K562 (cell line): ENCODE measurements around the gene GBF1. TPM values are rescaled to one million over a fixed set of nuclear protein-coding genes. Genes with fewer than 3 reads are reported as not detected.

ENCODE experiments used
- KDM2B ChIP-seq: fragments of 250-450 bp; sonication (Bioruptor Pico); IDR thresholded peaks from 2 replicates; pipeline ENCODE4 v1.8.0; 2021; ENCODE audit warnings: mild to moderate bottlenecking, moderate library complexity
- SMAD4 ChIP-seq: fragments of 250-450 bp; sonication (Bioruptor Pico); conservative IDR thresholded peaks from 2 replicates; pipeline ENCODE4 v1.8.0; 2021; ENCODE audit warnings: inconsistent platforms, mild to moderate bottlenecking, moderate library complexity
- SREBF2 ChIP-seq: sonication (generic); formaldehyde crosslinking; IDR thresholded peaks from 2 replicates; pipeline ENCODE4 v1.4.0; 2020; ENCODE audit warnings: mild to moderate bottlenecking, missing genetic modification reagents
- ZBED1 ChIP-seq: IDR thresholded peaks from 2 replicates; pipeline ENCODE4 v1.6.1; 2014
- polyA plus RNA-seq, 8 experiments: library from polyadenylated mRNA; depleted of rRNA in 4 of 8; stranded (reverse) in 5 of 8; unstranded in 3 of 8; fragments of >200 nt; fragmentation: Nextera tagmentation in 2 of 8; fragmentation: Illumina TruSeq in 1 of 8; extraction: Ambion mirVana in 2 of 8; extraction: Trizol in 1 of 8; gene quantifications; 2 replicates each; pipeline versions ENCODE4 v1.2.1 to v1.2.3, GENCODE V29; 2011 to 2014; ENCODE audit warnings: inconsistent platforms in 1 of 8, missing spikeins in 1 of 8
- total RNA-seq, 7 experiments: library from RNA; depleted of rRNA in 6 of 7; stranded (reverse); fragments of >200 nt in 6 of 7; fragmentation: Illumina TruSeq in 2 of 7; extraction: Trizol in 2 of 7; gene quantifications; 2 replicates each; pipeline versions ENCODE4 v1.2.1 to v1.2.3, GENCODE V29; 2011 to 2021; ENCODE audit warnings: low replicate concordance in 1 of 7
- TF ChIP-seq, protein P1 (sequence below), 2 experiments: fragments of 450-650 bp; IDR thresholded peaks; 2 replicates each; pipeline ENCODE4 v1.6.1; 2018; ENCODE audit warnings: mild to moderate bottlenecking in 2 of 2, low read depth in 1 of 2; ENCODE audit not compliant: partially characterized antibody in 2 of 2
- TF ChIP-seq, protein P2 (sequence below): fragments of 450-650 bp; IDR thresholded peaks from 2 replicates; pipeline ENCODE4 v1.6.1; 2016; ENCODE audit warnings: mild to moderate bottlenecking, moderate library complexity
- TF ChIP-seq, protein P3 (sequence below), 3 experiments: fragments of 200-800 bp in 1 of 3; sonication (Bioruptor generic) in 1 of 3; sonication (generic) in 1 of 3; formaldehyde crosslinking in 1 of 3; IDR thresholded peaks; 2 replicates each; pipeline versions ENCODE4 v1.6.1 to v1.8.0; 2016 to 2022; ENCODE audit warnings: mild to moderate bottlenecking in 2 of 3, missing compliant biosample characterization in 2 of 3, missing genetic modification characterization in 2 of 3, missing genetic modification reagents in 1 of 3

The GBF1 gene
- total and polyA plus RNA-seq, 9 of the 15 experiments (the other 6 are each of a cell fraction or from before 2014, with no cell fraction given) = 0.69 to 28.0 (median 10.3) TPM

DNA sequence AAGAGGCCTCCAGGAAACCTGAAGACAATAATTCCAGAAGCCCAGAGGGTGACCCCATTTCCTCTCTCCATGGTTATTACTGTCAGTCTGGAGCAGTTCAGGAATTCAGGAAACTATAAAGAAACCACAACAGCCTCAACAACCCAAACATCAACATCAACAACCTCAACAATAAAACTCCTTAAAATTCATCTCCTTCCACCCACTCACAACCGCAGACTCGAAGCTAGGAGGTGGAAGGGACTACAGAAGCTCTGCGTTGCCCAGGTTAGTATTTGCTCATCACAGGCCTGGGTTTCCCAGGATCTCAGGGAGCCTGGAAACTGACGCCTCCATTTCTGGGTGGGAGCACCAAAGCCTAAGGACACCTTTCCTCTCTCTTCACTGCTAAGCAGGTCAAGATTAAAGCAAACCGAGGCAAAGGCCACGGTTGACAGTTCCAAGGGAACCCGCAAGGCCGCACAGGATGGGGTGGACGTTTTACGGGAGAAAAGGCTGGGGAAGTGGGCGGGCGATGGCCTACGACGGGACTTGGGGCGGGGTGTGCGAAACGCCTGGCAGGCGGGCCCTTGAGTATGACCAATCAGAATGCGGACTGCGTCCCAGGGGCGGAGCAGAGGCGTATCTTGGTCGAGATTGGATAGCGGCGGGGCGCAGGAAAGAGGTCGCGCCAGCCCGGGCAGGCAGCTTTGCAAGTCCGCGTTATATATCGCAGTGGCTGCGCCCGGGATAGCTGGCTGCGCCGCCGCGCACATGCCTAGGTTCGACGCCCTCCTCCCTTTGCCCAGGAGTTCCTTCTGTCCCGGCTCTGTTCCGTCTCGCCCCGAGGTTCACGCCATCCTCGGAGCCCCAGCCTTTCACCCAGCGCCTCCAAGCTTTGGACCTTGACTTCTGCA, 19.4 kb upstream of the GBF1 start, which contains the start of gene ELOVL3 (continued):
- TF ChIP-seq ZBED1 (no peak), KDM2B (peak; percentile 80; the same call in 1 of the 2 replicates), SMAD4 (CRISPR knock-in tag) (0 out of 2 replicates have a peak, but pooled peaks have one; percentile 27), SREBF2 (CRISPR knock-in tag) (peak; percentile 93; the same call in 1 of the 2 replicates)
- TF ChIP-seq, protein P1, sequence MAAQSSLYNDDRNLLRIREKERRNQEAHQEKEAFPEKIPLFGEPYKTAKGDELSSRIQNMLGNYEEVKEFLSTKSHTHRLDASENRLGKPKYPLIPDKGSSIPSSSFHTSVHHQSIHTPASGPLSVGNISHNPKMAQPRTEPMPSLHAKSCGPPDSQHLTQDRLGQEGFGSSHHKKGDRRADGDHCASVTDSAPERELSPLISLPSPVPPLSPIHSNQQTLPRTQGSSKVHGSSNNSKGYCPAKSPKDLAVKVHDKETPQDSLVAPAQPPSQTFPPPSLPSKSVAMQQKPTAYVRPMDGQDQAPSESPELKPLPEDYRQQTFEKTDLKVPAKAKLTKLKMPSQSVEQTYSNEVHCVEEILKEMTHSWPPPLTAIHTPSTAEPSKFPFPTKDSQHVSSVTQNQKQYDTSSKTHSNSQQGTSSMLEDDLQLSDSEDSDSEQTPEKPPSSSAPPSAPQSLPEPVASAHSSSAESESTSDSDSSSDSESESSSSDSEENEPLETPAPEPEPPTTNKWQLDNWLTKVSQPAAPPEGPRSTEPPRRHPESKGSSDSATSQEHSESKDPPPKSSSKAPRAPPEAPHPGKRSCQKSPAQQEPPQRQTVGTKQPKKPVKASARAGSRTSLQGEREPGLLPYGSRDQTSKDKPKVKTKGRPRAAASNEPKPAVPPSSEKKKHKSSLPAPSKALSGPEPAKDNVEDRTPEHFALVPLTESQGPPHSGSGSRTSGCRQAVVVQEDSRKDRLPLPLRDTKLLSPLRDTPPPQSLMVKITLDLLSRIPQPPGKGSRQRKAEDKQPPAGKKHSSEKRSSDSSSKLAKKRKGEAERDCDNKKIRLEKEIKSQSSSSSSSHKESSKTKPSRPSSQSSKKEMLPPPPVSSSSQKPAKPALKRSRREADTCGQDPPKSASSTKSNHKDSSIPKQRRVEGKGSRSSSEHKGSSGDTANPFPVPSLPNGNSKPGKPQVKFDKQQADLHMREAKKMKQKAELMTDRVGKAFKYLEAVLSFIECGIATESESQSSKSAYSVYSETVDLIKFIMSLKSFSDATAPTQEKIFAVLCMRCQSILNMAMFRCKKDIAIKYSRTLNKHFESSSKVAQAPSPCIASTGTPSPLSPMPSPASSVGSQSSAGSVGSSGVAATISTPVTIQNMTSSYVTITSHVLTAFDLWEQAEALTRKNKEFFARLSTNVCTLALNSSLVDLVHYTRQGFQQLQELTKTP (IDR thresholded peaks at IDR 0.05; ENCODE audit: low read depth in 1 of 2, partially characterized antibody in 2 of 2) = no peak
- TF ChIP-seq, protein P2, sequence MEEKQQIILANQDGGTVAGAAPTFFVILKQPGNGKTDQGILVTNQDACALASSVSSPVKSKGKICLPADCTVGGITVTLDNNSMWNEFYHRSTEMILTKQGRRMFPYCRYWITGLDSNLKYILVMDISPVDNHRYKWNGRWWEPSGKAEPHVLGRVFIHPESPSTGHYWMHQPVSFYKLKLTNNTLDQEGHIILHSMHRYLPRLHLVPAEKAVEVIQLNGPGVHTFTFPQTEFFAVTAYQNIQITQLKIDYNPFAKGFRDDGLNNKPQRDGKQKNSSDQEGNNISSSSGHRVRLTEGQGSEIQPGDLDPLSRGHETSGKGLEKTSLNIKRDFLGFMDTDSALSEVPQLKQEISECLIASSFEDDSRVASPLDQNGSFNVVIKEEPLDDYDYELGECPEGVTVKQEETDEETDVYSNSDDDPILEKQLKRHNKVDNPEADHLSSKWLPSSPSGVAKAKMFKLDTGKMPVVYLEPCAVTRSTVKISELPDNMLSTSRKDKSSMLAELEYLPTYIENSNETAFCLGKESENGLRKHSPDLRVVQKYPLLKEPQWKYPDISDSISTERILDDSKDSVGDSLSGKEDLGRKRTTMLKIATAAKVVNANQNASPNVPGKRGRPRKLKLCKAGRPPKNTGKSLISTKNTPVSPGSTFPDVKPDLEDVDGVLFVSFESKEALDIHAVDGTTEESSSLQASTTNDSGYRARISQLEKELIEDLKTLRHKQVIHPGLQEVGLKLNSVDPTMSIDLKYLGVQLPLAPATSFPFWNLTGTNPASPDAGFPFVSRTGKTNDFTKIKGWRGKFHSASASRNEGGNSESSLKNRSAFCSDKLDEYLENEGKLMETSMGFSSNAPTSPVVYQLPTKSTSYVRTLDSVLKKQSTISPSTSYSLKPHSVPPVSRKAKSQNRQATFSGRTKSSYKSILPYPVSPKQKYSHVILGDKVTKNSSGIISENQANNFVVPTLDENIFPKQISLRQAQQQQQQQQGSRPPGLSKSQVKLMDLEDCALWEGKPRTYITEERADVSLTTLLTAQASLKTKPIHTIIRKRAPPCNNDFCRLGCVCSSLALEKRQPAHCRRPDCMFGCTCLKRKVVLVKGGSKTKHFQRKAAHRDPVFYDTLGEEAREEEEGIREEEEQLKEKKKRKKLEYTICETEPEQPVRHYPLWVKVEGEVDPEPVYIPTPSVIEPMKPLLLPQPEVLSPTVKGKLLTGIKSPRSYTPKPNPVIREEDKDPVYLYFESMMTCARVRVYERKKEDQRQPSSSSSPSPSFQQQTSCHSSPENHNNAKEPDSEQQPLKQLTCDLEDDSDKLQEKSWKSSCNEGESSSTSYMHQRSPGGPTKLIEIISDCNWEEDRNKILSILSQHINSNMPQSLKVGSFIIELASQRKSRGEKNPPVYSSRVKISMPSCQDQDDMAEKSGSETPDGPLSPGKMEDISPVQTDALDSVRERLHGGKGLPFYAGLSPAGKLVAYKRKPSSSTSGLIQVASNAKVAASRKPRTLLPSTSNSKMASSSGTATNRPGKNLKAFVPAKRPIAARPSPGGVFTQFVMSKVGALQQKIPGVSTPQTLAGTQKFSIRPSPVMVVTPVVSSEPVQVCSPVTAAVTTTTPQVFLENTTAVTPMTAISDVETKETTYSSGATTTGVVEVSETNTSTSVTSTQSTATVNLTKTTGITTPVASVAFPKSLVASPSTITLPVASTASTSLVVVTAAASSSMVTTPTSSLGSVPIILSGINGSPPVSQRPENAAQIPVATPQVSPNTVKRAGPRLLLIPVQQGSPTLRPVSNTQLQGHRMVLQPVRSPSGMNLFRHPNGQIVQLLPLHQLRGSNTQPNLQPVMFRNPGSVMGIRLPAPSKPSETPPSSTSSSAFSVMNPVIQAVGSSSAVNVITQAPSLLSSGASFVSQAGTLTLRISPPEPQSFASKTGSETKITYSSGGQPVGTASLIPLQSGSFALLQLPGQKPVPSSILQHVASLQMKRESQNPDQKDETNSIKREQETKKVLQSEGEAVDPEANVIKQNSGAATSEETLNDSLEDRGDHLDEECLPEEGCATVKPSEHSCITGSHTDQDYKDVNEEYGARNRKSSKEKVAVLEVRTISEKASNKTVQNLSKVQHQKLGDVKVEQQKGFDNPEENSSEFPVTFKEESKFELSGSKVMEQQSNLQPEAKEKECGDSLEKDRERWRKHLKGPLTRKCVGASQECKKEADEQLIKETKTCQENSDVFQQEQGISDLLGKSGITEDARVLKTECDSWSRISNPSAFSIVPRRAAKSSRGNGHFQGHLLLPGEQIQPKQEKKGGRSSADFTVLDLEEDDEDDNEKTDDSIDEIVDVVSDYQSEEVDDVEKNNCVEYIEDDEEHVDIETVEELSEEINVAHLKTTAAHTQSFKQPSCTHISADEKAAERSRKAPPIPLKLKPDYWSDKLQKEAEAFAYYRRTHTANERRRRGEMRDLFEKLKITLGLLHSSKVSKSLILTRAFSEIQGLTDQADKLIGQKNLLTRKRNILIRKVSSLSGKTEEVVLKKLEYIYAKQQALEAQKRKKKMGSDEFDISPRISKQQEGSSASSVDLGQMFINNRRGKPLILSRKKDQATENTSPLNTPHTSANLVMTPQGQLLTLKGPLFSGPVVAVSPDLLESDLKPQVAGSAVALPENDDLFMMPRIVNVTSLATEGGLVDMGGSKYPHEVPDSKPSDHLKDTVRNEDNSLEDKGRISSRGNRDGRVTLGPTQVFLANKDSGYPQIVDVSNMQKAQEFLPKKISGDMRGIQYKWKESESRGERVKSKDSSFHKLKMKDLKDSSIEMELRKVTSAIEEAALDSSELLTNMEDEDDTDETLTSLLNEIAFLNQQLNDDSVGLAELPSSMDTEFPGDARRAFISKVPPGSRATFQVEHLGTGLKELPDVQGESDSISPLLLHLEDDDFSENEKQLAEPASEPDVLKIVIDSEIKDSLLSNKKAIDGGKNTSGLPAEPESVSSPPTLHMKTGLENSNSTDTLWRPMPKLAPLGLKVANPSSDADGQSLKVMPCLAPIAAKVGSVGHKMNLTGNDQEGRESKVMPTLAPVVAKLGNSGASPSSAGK = peak; percentile 99
- TF ChIP-seq, protein P3, sequence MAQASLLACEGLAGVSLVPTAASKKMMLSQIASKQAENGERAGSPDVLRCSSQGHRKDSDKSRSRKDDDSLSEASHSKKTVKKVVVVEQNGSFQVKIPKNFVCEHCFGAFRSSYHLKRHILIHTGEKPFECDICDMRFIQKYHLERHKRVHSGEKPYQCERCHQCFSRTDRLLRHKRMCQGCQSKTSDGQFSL (CRISPR knock-in tag; IDR thresholded peaks at IDR 0.05) = no peak
- TF ChIP-seq, protein P3 (tag; IDR thresholded peaks at IDR 0.05) = no peak
